GM12892 (cell line): Measurements from ENCODE around the gene RBM20.

ENCODE experiments used
- POLR2A ChIP-seq: IDR thresholded peaks from 2 replicates; pipeline ENCODE4 v1.6.1; 2011; ENCODE audit warnings: low read depth, low read length, control low read depth
- POLR2AphosphoS5 ChIP-seq: IDR thresholded peaks from 2 replicates; pipeline ENCODE4 v1.6.1; 2011; ENCODE audit warnings: low read depth, low read length, control low read depth
- TAF1 ChIP-seq: IDR thresholded peaks from 2 replicates; pipeline ENCODE4 v1.6.1; 2011; ENCODE audit warnings: low read depth, mild to moderate bottlenecking, control low read depth, low read length, borderline replicate concordance

DNA sequence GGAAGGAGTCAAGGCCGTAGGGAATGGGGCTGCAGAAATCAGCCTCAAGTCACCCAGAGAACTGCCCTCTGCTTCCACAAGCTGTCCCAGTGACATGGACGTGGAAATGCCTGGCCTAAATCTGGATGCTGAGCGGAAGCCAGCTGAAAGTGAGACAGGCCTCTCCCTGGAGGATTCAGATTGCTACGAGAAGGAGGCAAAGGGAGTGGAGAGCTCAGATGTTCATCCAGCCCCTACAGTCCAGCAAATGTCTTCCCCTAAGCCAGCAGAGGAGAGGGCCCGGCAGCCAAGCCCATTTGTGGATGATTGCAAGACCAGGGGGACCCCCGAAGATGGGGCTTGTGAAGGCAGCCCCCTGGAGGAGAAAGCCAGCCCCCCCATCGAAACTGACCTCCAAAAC lies 177.4 kb downstream of the RBM20 start:
- TF ChIP-seq TAF1 = no peak
- no peak for TF ChIP-seq POLR2A
- TF ChIP-seq POLR2AphosphoS5 = no peak
